Mesenchymal stem cell (in vitro differentiated cells and primary cell): ENCODE measurements around the gene SOCS3.
A peak's percentile ranks its signal among the peaks of the same experiment; 100 is the strongest.

Source experiments
- DNase-seq: peaks from one replicate; pipeline ENCODE4 v3.0.0-alpha.2; 2013
- H2AFZ ChIP-seq: one replicate; pipeline ENCODE4 v1.6.1; 2013; ENCODE audit warnings: low read depth, mild to moderate bottlenecking, control low read depth, inconsistent platforms, low read length, moderate library complexity
- H2AK5ac ChIP-seq: 2 replicates; pipeline ENCODE4 v1.6.1; 2013; ENCODE audit warnings: low read length, moderate library complexity, mild to moderate bottlenecking, inconsistent platforms; ENCODE audit not compliant: severe bottlenecking
- H2BK120ac ChIP-seq: one replicate; pipeline ENCODE4 v1.6.1; 2013; ENCODE audit warnings: low read depth, mild to moderate bottlenecking, inconsistent platforms, low read length, moderate library complexity
- H2BK12ac ChIP-seq, 2 experiments: one replicate each; pipeline ENCODE4 v1.6.1; 2013; ENCODE audit warnings: inconsistent platforms in 2 of 2, low read length in 2 of 2, mild to moderate bottlenecking in 2 of 2, moderate library complexity in 2 of 2, control low read depth in 1 of 2
- H2BK15ac ChIP-seq: one replicate; pipeline ENCODE4 v1.6.1; 2013; ENCODE audit warnings: mild to moderate bottlenecking, low read depth, inconsistent platforms; ENCODE audit not compliant: poor library complexity, severe bottlenecking
- H2BK5ac ChIP-seq: 2 replicates; pipeline ENCODE4 v1.6.1; 2013; ENCODE audit warnings: low read depth, mild to moderate bottlenecking, low read length, control low read depth, inconsistent platforms; ENCODE audit not compliant: poor library complexity, severe bottlenecking
- H3K14ac ChIP-seq, 2 experiments: one replicate each; pipeline ENCODE4 v1.6.1; 2013; ENCODE audit warnings: inconsistent platforms in 2 of 2, low read length in 2 of 2, control low read depth in 1 of 2, mild to moderate bottlenecking in 1 of 2, moderate library complexity in 1 of 2
- H3K18ac ChIP-seq, 2 experiments: one replicate each; pipeline ENCODE4 v1.6.1; 2013; ENCODE audit warnings: inconsistent platforms in 2 of 2, low read length in 2 of 2, control low read depth in 1 of 2, low read depth in 1 of 2, mild to moderate bottlenecking in 1 of 2
- H3K23ac ChIP-seq, 2 experiments: one replicate each; pipeline ENCODE4 v1.6.1; 2013; ENCODE audit warnings: inconsistent platforms in 2 of 2, low read length in 2 of 2, mild to moderate bottlenecking in 2 of 2, moderate library complexity in 2 of 2, control low read depth in 1 of 2
- H3K27ac ChIP-seq: 2 replicates; pipeline ENCODE4 v1.5.1; 2013; ENCODE audit warnings: mild to moderate bottlenecking, moderate library complexity, low read length, control low read depth, inconsistent platforms; ENCODE audit not compliant: poor library complexity, severe bottlenecking
- H3K27me3 ChIP-seq, 2 experiments: 2 replicates each; pipeline versions ENCODE4 v1.6.1 to v1.7.0; 2013; ENCODE audit warnings: low read length in 2 of 2, mild to moderate bottlenecking in 2 of 2, moderate library complexity in 2 of 2, control low read depth in 1 of 2, inconsistent platforms in 1 of 2; ENCODE audit not compliant: control insufficient read depth in 1 of 2, insufficient read depth in 1 of 2
- H3K36me3 ChIP-seq, 2 experiments: 2 replicates each; pipeline versions ENCODE4 v1.6.1 to v1.7.0; 2013; ENCODE audit warnings: low read length in 2 of 2, control low read depth in 1 of 2, inconsistent platforms in 1 of 2, low read depth in 1 of 2, mild to moderate bottlenecking in 1 of 2; ENCODE audit not compliant: insufficient read depth in 2 of 2, control insufficient read depth in 1 of 2
- H3K4ac ChIP-seq, 2 experiments: one replicate each; pipeline ENCODE4 v1.6.1; 2013; ENCODE audit warnings: inconsistent platforms in 2 of 2, low read length in 2 of 2, mild to moderate bottlenecking in 2 of 2, moderate library complexity in 2 of 2, control low read depth in 1 of 2, low read depth in 1 of 2
- H3K4me1 ChIP-seq: 2 replicates; pipeline ENCODE4 v1.6.1; 2013; ENCODE audit warnings: low read depth, low read length, control low read depth; ENCODE audit not compliant: control insufficient read depth, insufficient read depth
- H3K4me2 ChIP-seq: 2 replicates; pipeline ENCODE4 v1.6.1; 2013; ENCODE audit warnings: low read length, mild to moderate bottlenecking, inconsistent platforms; ENCODE audit not compliant: poor library complexity, severe bottlenecking
- H3K4me3 ChIP-seq, 2 experiments: 2 replicates each; pipeline versions ENCODE4 v1.5.1 to v1.7.0; 2013; ENCODE audit warnings: low read length in 2 of 2, mild to moderate bottlenecking in 2 of 2, control low read depth in 1 of 2, low read depth in 1 of 2; ENCODE audit not compliant: insufficient read depth in 1 of 2
- H3K79me1 ChIP-seq: replicated peaks from 2 replicates; pipeline ENCODE4 v1.6.1; 2013; ENCODE audit warnings: mild to moderate bottlenecking, control low read depth, low read length, inconsistent platforms; ENCODE audit not compliant: poor library complexity, severe bottlenecking
- H3K9ac ChIP-seq: 2 replicates; pipeline ENCODE4 v1.7.0; 2013; ENCODE audit warnings: mild to moderate bottlenecking, low read length, moderate library complexity
- H3K9me3 ChIP-seq: 2 replicates; pipeline ENCODE4 v1.7.0; 2013; ENCODE audit warnings: mild to moderate bottlenecking, low read length; ENCODE audit not compliant: control insufficient read depth
- H4K8ac ChIP-seq: one replicate; pipeline ENCODE4 v1.6.1; 2013; ENCODE audit warnings: inconsistent platforms, mild to moderate bottlenecking, low read length, moderate library complexity
- H4K91ac ChIP-seq: one replicate; pipeline ENCODE4 v1.6.1; 2013; ENCODE audit warnings: mild to moderate bottlenecking, low read length, inconsistent platforms
- WGBS: methylation state at CpG from one replicate; pipeline ENCODE4 v1.1.7; 2013; ENCODE audit warnings: mixed read lengths; 5-methylcytosine and 5-hydroxymethylcytosine counted together

Gene SOCS3

DNA sequence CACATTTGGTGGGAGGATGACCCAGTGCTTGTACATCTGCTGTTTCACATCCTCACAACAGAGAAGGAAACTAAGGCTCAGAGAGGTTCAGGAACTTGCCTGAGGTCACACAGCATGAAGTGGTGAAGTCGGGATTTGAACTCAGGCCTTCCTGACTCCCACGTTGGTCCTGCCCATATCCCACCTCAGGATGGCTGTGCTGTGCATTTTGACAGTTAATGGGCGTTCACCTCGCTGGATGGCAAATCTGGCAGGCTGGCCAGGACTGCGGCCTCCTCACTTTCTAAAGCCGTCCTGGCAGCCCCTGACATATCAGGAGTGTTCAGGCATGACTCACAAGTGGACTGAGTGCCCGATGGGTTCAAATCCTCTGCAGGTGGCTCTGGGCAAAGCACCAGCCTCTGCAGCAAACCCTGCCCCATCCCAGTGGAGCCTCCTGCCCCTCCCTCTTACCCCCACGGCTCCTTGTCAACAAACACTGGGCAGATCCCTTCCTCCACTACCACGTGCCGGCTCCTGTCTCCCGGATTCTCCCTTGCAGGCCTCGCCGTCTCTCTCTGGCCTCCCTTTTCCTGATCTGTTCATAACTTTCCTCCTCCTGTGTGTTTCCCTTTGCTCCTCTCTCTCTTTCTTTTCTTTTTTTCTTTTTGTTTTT, 29.2 kb downstream of the SOCS3 start:
- peak overlapping the region; percentile 12 for H3K9ac ChIP-seq
- peak overlapping the region; percentile 91 for H2AK5ac ChIP-seq
- peak overlapping the region in 1 of 2 experiments; percentile 48 for H3K23ac ChIP-seq
- no peaks in the 10 kb centered on the region for H3K9me3 ChIP-seq
- H3K36me3 ChIP-seq, result no peaks in the 10 kb centered on the region
- DNase-seq, result peak; percentile 32
- H3K18ac ChIP-seq, result peak overlapping the region; percentile 30 to 80
- no peaks in the 10 kb centered on the region for H3K27me3 ChIP-seq
- H3K14ac ChIP-seq, result peak overlapping the region in 1 of 2 experiments; percentile 46
- H4K91ac ChIP-seq, result peak overlapping the region; percentile 53
- H3K4me3 ChIP-seq, result no peak overlapping the region
- H2AFZ ChIP-seq, result no peak overlapping the region
- no peak overlapping the region for H3K4me2 ChIP-seq
- H4K8ac ChIP-seq, result peak overlapping the region; percentile 39
- H3K4ac ChIP-seq, result peak overlapping the region in 1 of 2 experiments; percentile 24
- peak overlapping the region; percentile 4 for H2BK15ac ChIP-seq
- no peak overlapping the region for H2BK120ac ChIP-seq
- 62% methylated on average over 13 of the region's 13 CpGs for WGBS
- peaks cover 25% of the 10 kb centered on the region for H3K4me1 ChIP-seq
- no peaks in the 10 kb centered on the region for H3K79me1 ChIP-seq
- H3K27ac ChIP-seq, result peak overlapping the region; percentile 60
- H2BK5ac ChIP-seq, result no peak overlapping the region
- H2BK12ac ChIP-seq, result peak overlapping the region; percentile 72 to 84

DNA sequence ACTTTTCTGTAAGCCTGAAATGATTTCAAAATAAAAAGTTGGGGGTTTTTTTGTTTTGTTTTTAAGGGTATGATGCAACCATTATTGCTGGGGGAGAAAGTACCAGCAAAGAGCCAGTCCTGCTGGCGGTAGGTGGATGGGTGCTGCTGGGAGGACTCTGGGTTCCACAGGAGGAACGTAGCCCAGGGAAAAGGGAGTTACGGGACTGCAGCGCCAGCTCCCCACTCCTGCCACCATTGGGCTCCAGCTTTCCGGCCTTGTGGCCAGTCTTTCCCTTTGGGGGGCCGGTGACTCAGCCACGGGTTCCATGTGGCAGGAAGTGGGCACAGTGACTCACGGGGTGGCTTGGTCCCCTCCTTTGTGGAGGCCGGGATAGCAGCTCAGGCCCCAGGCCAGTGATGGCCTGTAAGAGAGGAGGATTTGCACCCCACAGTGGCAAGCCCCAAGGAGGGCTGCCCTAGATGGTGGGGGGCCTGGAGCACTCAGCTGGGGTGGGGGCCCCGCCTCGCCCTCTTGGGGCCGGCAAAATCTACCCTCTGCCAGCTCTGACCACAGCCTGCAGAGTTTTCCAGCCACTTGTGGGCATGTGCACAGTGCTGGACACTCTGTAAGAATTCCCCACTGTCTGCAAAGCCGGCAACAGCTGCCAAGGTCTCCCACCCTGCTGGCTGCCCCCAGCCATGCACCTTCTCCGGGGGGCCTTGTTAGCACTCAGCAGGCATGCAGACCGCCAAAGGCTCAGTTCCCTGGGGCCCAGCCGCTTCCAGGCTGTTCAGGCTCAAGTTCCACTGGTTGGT, 30.4 kb downstream of the SOCS3 start:
- H3K4me1 ChIP-seq, result peaks cover 31% of the 10 kb centered on the region
- H2BK120ac ChIP-seq, result peak overlapping the region; percentile 90
- H3K4me2 ChIP-seq, result peak overlapping the region; percentile 27
- H4K91ac ChIP-seq, result peak overlapping the region; percentile 92
- no peak overlapping the region for H3K23ac ChIP-seq
- peak overlapping the region; percentile 97 for H4K8ac ChIP-seq
- peak overlapping the region; percentile 85 to 93 for H3K4ac ChIP-seq
- peak overlapping the region; percentile 88 to 93 for H2BK12ac ChIP-seq
- H3K18ac ChIP-seq, result peak overlapping the region; percentile 15 to 86
- H2BK15ac ChIP-seq, result peak overlapping the region; percentile 93
- peak overlapping the region; percentile 65 for H2AK5ac ChIP-seq
- 47% methylated on average over 16 of the region's 16 CpGs for WGBS
- peak overlapping the region; percentile 46 for H2AFZ ChIP-seq
- H3K9ac ChIP-seq, result peak overlapping the region; percentile 64
- no peak overlapping the region for H3K4me3 ChIP-seq
- H3K27ac ChIP-seq, result peak overlapping the region; percentile 88
- H3K36me3 ChIP-seq, result no peaks in the 10 kb centered on the region
- H2BK5ac ChIP-seq, result peak overlapping the region; percentile 67
- no peaks in the 10 kb centered on the region for H3K79me1 ChIP-seq
- H3K9me3 ChIP-seq, result no peaks in the 10 kb centered on the region
- no peaks in the 10 kb centered on the region for H3K27me3 ChIP-seq
- DNase-seq, result peak; percentile 85
- H3K14ac ChIP-seq, result peak overlapping the region in 1 of 2 experiments; percentile 68

DNA sequence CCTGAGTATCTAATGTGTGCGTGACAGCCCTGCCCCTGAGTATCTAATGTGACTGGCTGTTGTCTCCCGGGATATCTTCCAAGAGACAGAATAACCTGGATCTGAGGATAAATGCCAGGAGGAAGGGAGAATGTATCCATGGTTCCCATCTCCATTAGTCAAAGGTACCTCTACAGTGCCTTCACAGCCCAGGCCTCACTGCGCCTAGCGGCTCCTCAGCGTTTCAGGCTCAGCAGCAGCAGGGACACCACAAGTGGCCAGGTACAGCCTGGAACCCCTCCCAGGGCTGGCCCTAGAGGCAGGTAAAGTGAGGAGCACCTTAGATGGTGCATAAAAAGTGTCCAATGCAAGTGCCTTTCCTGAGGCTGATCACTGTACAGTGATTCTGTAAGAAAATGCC, 32.0 kb downstream of the SOCS3 start:
- Histone ChIP-seq H3K4me2 (no peak overlapping the region), H3K9ac (no peak overlapping the region), H4K8ac (peak overlapping the region; percentile 3), H2BK12ac (peak overlapping the region; percentile 60 to 61), H2AK5ac (peak overlapping the region; percentile 14), H3K4me1 (peaks cover 37% of the 10 kb centered on the region), H3K4me3 (no peak overlapping the region), H3K27ac (no peak overlapping the region), H3K23ac (no peak overlapping the region), H3K18ac (peak overlapping the region in 1 of 2 experiments; percentile 15), H3K36me3 (no peaks in the 10 kb centered on the region), H3K27me3 (no peaks in the 10 kb centered on the region), H2BK15ac (peak overlapping the region; percentile 26), H3K9me3 (no peaks in the 10 kb centered on the region), H3K14ac (peak overlapping the region in 1 of 2 experiments; percentile 3), H3K79me1 (no peaks in the 10 kb centered on the region), H4K91ac (no peak overlapping the region), H3K4ac (no peak overlapping the region), H2BK120ac (no peak overlapping the region), H2BK5ac (no peak overlapping the region), H2AFZ (no peak overlapping the region)
- over 99% methylated on average over 5 of the region's 5 CpGs for WGBS
- DNase-seq, result no peak

DNA sequence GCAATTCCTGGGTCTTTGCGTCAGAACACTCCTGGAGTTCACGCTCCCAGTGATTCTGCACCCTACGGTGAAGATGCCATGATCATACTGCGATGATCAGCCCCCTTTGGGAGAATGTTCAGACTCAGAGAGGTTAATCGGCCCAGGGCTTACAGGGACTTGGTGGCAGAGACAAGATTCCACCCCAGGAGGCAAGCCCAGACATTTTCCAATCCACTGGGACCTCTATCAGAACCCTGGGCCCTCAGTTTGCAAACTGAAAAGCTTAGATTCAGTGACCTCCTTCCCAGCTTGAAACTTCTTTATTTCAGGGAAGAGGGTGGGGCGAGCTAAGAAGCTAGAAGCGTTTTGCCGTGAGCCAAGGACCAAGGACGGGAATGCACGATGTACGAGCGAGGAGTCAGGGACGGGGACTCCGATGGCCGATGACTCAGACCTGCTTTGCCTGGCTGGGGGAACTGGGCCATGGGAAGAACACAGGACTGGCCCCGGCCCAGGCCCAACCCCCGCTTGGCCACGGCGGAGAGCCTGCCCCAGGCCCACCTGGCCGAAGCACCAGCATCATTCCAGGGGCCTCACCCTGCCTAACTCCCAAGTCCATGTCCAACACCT, 34.7 kb downstream of the SOCS3 start:
- Histone ChIP-seq H3K9me3 (no peaks in the 10 kb centered on the region), H2BK120ac (peak overlapping the region; percentile 96), H3K9ac (peak overlapping the region; percentile 89), H2AFZ (no peak overlapping the region), H3K27ac (peak overlapping the region; percentile 10), H4K8ac (peak overlapping the region; percentile 61), H2BK5ac (no peak overlapping the region), H2BK12ac (peak overlapping the region; percentile 83 to 100), H3K4me1 (peaks cover 33% of the 10 kb centered on the region), H4K91ac (peak overlapping the region; percentile 94), H3K79me1 (no peaks in the 10 kb centered on the region), H3K4me2 (no peak overlapping the region), H3K18ac (peak overlapping the region; percentile 93 to 94), H3K14ac (peak overlapping the region in 1 of 2 experiments; percentile 66), H3K4me3 (peak overlapping the region in 1 of 2 experiments; percentile 64), H3K4ac (peak overlapping the region; percentile 51 to 95), H2BK15ac (peak overlapping the region; percentile 91), H3K36me3 (no peaks in the 10 kb centered on the region), H3K27me3 (no peaks in the 10 kb centered on the region), H2AK5ac (peak overlapping the region; percentile 24), H3K23ac (no peak overlapping the region)
- WGBS, result 46% methylated on average over 20 of the region's 20 CpGs
- peak; percentile 91 for DNase-seq
